ENCODE data around the gene PLRG1.

PLRG1 gene

DNA sequence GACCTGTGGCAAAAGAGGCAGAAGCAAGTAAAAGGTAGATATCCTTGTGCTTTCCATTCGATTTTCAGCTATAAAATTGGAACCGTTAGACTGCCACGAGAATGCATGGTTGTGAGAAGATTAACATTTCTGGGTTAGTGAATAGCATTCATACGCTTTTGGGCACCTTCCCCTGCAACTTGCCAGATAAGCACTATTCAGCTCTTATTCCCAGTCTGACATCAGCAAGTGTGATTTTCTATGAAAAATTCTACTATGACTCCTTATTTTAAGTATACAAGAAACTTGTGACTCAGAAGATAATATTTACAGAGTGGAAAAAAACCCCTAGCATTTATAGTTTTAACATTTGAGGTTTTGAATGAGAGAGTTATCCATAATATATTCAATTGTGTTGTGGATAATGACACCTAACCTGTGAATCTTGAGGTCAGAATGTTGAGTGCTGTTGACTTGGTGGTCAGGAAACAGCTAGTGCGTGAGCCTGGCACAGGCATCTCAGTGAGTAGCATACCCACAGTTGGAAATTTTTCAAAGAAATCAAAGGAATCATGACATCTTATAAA, 16.5 kb upstream of the PLRG1 start:
- no peak overlapping the region for H3K4me2 ChIP-seq (ENCODE audit: low read depth, low read length)
- H3K79me2 ChIP-seq (ENCODE audit: low read length): no peaks in the 10 kb centered on the region
- no peak overlapping the region for H3K27ac ChIP-seq (ENCODE audit: low read length)
- TF ChIP-seq EZH2phosphoT487 (IDR thresholded peaks at IDR 0.05; ENCODE audit: low read length) (no peak), EZH2 (optimal IDR thresholded peaks at IDR 0.05; ENCODE audit: low read depth, low read length) (no peak)
- TF ChIP-seq, protein P1, sequence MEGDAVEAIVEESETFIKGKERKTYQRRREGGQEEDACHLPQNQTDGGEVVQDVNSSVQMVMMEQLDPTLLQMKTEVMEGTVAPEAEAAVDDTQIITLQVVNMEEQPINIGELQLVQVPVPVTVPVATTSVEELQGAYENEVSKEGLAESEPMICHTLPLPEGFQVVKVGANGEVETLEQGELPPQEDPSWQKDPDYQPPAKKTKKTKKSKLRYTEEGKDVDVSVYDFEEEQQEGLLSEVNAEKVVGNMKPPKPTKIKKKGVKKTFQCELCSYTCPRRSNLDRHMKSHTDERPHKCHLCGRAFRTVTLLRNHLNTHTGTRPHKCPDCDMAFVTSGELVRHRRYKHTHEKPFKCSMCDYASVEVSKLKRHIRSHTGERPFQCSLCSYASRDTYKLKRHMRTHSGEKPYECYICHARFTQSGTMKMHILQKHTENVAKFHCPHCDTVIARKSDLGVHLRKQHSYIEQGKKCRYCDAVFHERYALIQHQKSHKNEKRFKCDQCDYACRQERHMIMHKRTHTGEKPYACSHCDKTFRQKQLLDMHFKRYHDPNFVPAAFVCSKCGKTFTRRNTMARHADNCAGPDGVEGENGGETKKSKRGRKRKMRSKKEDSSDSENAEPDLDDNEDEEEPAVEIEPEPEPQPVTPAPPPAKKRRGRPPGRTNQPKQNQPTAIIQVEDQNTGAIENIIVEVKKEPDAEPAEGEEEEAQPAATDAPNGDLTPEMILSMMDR (IDR thresholded peaks at IDR 0.05; ENCODE audit: low read length): no peak
- no peaks in the 10 kb centered on the region for H3F3A ChIP-seq (ENCODE audit: insufficient read depth, low read length)
- no peaks in the 10 kb centered on the region for H3K27me3 ChIP-seq (replicated peaks; ENCODE audit: insufficient read depth, low read length)
- H3K9ac ChIP-seq (ENCODE audit: low read length): no peak overlapping the region
- no peaks in the 10 kb centered on the region for H4K20me1 ChIP-seq (ENCODE audit: insufficient read depth, low read length)
- no peaks in the 10 kb centered on the region for H3K36me3 ChIP-seq (replicated peaks; ENCODE audit: insufficient read depth, low read length)
- no peak overlapping the region for H2AFZ ChIP-seq (ENCODE audit: low read length)
- H3K4me3 ChIP-seq (ENCODE audit: low read length): no peak overlapping the region
- H3K9me3 ChIP-seq (replicated peaks; ENCODE audit: insufficient read depth, low read length): no peaks in the 10 kb centered on the region
- H3K9me2 ChIP-seq (replicated peaks; ENCODE audit: insufficient read depth, low read length): no peaks in the 10 kb centered on the region
- DNase-seq: no peak
- no peaks in the 10 kb centered on the region for H3K4me1 ChIP-seq (ENCODE audit: low read length)

DNA sequence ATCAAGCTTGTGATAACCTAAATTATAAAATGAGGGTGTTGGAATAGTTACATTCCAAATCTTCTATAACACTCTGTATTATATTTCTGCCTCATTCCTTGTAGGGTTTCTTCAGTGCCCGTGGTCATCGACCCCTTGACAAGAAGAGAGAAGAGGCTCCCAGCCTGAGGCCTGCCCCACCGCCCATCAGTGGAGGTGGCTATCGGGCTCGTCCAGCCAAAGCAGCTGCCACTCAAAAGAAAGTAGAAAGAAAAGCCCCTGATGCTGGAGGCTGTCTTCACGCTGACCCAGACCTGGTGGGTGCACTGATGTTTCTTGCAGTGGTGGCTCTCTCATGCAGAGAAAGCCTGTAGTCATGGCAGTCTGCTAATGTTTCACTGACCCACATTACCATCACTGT, 15.5 kb upstream of the PLRG1 start:
- Histone ChIP-seq H3K9me3 (replicated peaks; ENCODE audit: insufficient read depth, low read length) (no peaks in the 10 kb centered on the region), H3K9ac (ENCODE audit: low read length) (no peak overlapping the region), H3F3A (ENCODE audit: insufficient read depth, low read length) (no peaks in the 10 kb centered on the region), H3K27ac (ENCODE audit: low read length) (no peak overlapping the region), H4K20me1 (ENCODE audit: insufficient read depth, low read length) (no peaks in the 10 kb centered on the region), H3K4me1 (ENCODE audit: low read length) (no peaks in the 10 kb centered on the region), H3K4me3 (ENCODE audit: low read length) (no peak overlapping the region), H3K27me3 (replicated peaks; ENCODE audit: insufficient read depth, low read length) (no peaks in the 10 kb centered on the region), H2AFZ (ENCODE audit: low read length) (no peak overlapping the region), H3K4me2 (ENCODE audit: low read depth, low read length) (no peak overlapping the region), H3K9me2 (replicated peaks; ENCODE audit: insufficient read depth, low read length) (no peaks in the 10 kb centered on the region), H3K36me3 (replicated peaks; ENCODE audit: insufficient read depth, low read length) (no peaks in the 10 kb centered on the region), H3K79me2 (ENCODE audit: low read length) (no peaks in the 10 kb centered on the region)
- no peak for DNase-seq
- TF ChIP-seq, protein P1 (IDR thresholded peaks at IDR 0.05; ENCODE audit: low read length): no peak
- TF ChIP-seq EZH2phosphoT487 (IDR thresholded peaks at IDR 0.05; ENCODE audit: low read length): no peak
- TF ChIP-seq EZH2 (optimal IDR thresholded peaks at IDR 0.05; ENCODE audit: low read depth, low read length): no peak

DNA sequence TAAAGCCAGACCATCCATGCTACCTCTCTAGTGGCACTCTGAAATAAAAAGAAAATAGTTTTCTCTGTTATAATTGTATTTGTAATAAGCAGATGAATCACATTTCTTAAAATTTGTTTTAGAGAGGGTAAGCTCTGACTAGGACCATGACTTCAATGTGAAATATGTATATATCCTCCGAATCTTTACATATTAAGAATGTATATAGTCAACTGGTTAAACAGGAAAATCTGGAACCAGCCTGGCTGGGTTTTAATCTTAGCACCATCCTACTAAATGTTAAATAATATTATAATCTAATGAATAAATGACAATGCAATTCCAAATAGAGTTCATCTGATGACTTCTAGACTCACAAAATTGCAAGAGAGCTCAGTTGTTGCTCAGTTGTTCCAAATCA, 14.1 kb upstream of the PLRG1 start:
- H3K9me2 ChIP-seq (replicated peaks; ENCODE audit: insufficient read depth, low read length): no peaks in the 10 kb centered on the region
- TF ChIP-seq EZH2 (optimal IDR thresholded peaks at IDR 0.05; ENCODE audit: low read depth, low read length) (no peak), EZH2phosphoT487 (IDR thresholded peaks at IDR 0.05; ENCODE audit: low read length) (no peak)
- TF ChIP-seq, protein P1 (IDR thresholded peaks at IDR 0.05; ENCODE audit: low read length): no peak
- no peak overlapping the region for H2AFZ ChIP-seq (ENCODE audit: low read length)
- H3K79me2 ChIP-seq (ENCODE audit: low read length): no peaks in the 10 kb centered on the region
- H3K4me3 ChIP-seq (ENCODE audit: low read length): no peak overlapping the region
- H3K4me1 ChIP-seq (ENCODE audit: low read length): no peaks in the 10 kb centered on the region
- no peaks in the 10 kb centered on the region for H4K20me1 ChIP-seq (ENCODE audit: insufficient read depth, low read length)
- no peak overlapping the region for H3K9ac ChIP-seq (ENCODE audit: low read length)
- H3K4me2 ChIP-seq (ENCODE audit: low read depth, low read length): no peak overlapping the region
- no peaks in the 10 kb centered on the region for H3K9me3 ChIP-seq (replicated peaks; ENCODE audit: insufficient read depth, low read length)
- no peaks in the 10 kb centered on the region for H3K27me3 ChIP-seq (replicated peaks; ENCODE audit: insufficient read depth, low read length)
- no peak overlapping the region for H3K27ac ChIP-seq (ENCODE audit: low read length)
- H3K36me3 ChIP-seq (replicated peaks; ENCODE audit: insufficient read depth, low read length): no peaks in the 10 kb centered on the region
- DNase-seq: no peak
- H3F3A ChIP-seq (ENCODE audit: insufficient read depth, low read length): no peaks in the 10 kb centered on the region
